ENCODE measurements around the gene CDC42EP2.
A peak's percentile ranks its signal among the peaks of the same experiment; 100 is the strongest.
"Not testable (repeated sequence)": the region's sequence is repeated elsewhere in the genome, so short reads cannot be mapped to it uniquely, and the experiment has no call there.

The CDC42EP2 gene

DNA sequence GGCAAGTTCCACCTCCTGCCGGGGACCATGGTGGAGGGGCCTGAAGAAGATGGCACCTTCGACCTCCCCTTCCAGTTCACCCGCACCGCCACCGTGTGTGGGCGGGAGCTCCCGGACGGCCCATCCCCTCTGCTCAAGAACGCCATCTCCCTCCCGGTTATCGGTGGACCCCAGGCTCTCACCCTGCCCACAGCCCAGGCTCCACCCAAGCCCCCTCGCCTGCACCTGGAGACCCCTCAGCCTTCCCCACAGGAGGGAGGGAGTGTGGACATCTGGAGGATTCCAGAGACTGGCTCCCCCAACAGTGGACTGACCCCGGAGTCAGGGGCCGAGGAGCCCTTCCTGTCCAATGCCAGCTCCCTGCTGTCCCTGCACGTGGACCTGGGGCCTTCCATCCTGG is 6.4 kb downstream of the CDC42EP2 start:
- no peak for DNase-seq

DNA sequence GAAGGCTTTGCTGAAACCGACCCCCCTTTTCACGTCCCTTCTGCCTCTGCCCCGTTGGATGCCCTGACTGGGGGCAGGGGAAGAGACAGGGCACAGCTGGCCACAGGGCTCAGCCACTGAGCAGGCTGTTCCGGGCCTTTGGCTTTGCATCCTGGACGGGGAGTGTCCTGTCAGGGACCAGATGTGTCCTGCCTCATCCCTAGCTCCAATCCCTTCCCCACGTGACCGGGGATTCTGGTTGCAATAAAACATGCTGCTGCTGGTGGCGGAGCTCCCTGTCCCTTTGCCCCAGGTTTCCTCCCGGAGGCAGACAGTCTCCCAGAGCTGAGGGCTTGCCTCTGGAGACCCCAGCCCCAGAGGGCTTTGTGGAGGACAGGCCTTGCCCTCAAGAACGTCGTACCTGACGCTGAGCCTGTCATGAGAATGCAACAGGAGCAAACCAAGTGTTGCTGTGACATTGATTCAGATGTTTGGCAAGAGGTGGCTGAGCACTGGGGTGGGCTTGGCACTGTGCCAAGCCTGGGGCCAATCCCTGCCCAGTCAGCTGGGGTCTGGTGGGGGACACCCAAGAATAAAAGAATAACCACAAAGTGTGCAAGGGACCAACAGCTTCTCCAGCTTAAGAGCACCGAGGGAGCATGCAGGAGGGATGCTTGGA is 7.3 kb downstream of the CDC42EP2 start:
- DNase-seq, result no peak

DNA sequence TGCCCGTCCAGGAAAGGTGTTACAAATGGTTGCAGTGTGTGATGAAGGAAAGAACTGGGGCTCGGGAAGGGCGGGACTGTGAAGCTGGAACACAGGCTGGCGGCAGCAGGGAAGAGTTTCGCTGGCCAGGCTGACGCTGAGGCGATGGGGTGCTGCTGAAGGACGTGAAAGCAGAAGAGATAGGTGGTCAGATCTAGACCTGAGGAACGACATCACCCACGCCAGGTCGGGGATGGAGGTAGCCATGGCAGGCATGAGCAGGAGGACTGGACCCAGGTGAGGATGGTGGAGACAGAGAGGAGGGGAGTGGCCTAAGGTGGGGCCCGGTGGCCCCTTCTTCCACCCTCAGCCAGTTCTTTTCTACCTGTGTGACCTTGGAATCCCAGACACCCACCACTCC is 9.1 kb downstream of the CDC42EP2 start:
- DNase-seq, result no peak

DNA sequence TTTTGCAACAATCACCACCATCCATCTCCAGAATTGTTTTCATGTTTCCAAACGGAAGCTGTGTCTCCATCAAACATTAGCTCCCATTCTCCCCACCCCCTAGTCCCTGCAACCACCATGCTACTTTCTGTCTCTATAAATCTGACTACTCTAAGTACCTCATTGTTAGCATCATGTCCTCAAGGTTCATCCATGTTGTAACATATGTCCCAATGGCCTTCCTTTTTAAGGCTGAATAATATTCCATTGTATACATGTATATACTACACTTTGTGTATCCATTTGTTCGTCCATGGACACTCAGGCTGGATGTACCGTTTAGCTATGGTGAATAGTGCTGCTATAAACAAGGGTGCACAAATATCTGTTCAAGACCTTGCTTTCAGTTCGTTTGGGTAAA is 10.8 kb downstream of the CDC42EP2 start:
- DNase-seq, result no peak

DNA sequence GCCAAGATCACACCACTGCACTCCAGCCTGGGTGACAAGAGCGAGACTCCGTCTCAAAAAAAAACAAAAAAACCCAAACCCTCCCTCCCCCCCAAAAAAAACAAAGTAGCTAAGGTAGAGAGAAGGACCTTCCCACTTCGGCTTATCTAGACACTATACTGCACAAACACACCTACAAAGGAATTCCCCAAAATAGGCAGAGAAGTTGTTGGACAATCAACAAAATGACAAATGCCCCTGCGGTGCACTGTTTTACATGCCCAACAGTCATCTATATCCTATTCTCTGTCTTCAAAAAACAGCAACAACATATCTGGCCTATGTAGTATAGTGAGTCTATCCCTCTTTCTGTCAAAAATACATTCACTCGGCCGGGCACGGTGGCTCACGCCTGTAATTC is 12.4 kb downstream of the CDC42EP2 start:
- no peak for DNase-seq

DNA sequence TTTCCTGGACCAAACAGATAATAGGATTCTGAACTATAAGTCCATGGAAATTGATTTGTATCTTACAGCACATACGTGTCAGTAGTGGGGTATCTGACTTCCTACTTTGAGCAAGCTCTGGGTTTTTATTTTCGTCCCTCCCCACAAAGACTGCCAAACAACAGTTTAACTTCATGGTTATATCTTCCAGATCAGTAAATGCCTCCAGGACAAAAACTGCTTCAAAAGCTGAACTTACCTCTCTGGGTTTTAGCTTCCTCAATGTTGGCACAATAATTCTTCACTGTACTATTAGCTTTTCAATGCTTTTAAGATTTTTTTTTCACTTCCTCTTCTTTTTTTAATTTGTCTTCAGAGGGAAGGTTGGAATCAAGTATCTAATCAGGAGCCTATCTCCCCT is 14.8 kb downstream of the CDC42EP2 start:
- DNase-seq, result peak in 1 of 2 experiments; percentile 37

DNA sequence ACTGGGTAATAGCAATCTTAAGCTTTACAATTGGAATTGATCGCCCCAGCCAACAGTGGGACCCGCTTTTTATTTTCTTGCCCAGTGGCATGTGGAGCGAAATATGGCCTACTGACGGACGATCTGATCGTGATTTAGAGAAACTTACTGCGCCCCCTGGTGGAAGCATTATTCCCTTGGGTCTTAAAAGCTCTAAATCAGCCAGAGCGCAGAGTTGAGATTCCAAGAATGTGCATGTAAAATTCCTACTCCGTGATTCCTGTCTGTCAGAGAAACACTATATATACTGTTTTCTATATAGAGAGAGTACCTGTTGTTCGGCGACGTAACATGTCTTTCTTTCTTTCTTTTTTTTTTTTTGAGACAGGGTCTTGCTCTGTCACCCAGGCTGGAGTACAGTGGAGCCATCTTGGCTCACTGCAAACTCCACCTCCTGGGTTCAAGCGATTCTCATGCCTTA is 15.3 kb downstream of the CDC42EP2 start:
- DNase-seq, result peak; percentile 73 to 84

DNA sequence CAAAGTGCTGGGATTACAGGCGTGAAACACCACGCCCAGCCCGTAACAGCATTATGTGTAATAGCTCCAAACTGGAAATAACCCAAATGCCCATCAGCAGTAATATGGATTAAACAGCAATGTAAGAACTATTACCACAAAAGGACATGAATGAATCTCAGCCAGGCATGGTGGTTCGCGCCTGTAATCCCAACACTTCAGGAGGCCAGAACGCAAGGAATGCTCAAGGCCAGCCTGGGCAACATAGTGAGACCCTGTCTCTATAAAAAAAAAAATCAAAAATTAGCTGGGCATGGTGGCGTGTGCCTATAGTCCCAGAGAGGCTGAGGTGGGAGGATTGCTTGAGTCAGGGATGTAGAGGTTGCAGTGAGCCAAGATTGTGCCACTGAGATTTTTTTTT is 15.9 kb downstream of the CDC42EP2 start:
- DNase-seq, result no peak

DNA sequence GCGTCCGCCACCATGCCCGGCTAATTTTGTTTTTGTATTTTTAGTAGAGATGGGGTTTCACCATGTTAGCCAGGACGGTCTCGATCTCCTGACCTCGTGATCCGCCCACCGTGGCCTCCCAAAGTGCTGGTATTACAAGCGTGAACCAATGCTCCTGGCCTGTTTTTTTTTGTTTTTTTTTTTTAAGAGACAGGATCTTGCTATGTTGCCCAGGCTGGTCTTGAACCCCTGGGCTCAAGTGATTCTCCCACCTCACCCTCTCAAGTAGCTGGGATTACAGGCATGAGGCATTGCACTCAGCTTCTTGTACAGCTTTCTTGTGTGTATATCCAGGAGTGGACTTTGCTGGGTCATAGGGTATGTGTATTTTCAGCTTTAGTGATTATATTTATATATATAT is 17.9 kb downstream of the CDC42EP2 start:
- DNase-seq, result not testable (repeated sequence)

DNA sequence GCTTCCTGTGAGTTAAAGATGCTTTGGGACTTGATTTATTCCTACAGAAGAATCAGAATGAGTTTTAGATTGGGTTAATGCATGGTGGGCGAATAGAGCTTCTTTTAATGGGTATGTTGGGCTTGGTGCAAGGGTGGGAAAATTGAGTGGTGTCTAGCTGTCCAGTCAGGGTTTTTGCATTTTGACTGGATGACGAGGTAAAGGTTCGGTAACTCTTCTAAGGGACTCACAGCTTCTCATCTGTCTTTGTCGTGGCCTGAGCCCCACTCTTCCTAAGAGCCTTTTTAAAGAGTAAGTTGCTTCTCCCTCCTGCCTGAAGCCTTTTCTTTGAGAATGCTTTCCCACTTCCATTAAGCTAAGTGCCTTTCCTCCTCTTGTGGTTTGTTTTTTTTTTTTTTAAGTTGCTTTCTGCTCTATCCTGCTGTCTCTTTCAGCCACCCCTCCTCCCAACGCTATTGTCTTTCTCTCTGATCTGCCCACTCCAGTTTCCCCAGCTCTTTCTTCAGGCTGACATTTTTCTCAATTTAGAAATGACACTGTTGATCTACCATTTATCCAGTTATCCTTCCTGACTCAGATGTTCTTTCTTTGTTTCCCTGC is 20.1 kb downstream of the CDC42EP2 start:
- no peak for DNase-seq

DNA sequence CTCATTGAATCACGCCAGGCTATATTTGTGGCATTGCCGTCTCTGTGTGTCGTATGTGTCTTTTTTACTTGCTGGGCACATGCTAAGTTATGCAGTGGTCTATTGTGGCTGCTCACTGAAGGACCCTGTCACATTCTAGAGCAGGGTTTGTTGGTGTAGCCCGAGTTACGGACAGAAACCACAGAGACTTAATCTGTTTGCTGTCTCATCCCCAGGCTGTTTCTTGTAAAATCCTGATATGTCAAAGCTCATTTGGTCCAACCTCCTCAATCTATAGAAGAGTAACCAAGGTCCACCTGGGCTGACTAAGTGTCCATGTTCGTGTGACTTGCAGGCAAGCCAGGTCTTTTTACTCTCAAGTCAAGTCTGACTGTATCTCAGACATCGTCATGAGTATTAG is 24.0 kb downstream of the CDC42EP2 start:
- no peak for DNase-seq

DNA sequence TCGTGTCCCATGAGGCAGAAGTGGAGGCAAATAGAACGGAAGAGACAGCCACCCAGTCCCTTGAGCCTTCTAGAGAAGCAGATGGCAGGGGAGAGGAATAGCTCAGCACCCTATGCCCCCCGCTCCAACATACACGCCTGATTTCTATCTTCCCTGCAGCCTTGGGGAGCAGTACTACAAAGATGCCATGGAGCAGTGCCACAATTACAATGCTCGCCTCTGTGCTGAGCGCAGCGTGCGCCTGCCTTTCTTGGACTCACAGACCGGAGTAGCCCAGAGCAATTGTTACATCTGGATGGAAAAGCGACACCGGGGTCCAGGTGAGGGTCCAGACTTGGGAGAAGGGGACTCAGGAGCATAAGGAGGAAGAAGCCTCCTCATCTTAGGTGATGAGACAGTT is 25.6 kb downstream of the CDC42EP2 start:
- DNase-seq, result no peak

DNA sequence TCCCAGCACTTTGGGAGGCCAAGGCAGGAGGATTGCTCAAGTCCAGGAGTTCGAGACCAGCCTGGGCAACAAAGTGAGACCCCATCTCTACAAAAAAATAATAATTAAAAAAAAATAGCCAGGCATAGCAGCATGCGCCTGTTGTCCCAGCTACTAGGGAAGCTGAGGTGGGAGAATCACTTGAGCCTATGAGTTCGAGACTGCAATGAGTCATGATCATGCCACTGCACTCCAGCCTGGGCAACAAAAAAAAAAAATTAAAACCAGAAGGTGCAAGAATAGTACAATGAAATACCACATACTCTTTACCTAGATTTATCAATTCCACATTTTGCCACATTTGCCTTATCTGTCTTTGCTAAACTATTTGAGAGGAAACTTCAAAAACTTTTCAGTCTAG is 27.2 kb downstream of the CDC42EP2 start:
- DNase-seq, result no peak

DNA sequence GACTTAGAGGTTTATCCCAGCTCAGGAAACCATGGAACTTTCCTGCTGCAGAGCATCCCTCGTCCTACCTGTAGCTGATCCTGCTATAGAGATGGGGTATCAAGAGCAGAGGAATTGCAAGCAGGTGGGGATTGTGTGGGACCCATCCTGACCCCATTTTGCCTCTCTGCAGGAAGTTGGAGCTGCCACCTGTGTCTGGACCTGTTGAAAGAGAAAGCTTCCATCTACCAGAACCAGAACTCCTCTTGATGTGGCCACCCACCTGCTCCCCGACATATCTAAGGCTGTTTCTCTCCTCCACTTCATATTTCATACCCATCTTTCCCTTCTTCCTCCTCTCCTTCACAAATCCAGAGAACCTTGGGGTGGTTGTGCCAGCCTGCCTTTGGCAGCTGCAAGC is 36.8 kb downstream of the CDC42EP2 start:
- DNase-seq, result no peak

DNA sequence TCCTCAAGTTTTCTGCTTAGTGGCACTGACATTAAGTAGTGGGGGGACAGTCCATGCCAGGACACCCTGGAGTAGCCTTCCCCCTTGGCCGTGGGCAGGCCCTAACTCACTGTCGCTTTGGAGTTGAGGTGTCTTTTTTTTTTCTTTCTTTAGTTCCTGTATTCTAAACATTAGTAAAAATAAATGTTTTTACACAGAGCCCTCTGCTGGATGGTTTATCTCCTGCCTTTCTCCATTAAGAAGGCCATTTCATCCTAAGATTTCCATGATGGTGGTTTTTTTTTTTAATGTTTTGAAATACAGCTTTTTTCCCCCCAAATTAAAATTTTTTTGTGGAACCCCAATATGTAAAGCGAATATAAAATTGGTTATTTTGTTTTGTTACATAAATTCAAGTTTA is 38.1 kb downstream of the CDC42EP2 start:
- DNase-seq, result peak; percentile 34 to 37

DNA sequence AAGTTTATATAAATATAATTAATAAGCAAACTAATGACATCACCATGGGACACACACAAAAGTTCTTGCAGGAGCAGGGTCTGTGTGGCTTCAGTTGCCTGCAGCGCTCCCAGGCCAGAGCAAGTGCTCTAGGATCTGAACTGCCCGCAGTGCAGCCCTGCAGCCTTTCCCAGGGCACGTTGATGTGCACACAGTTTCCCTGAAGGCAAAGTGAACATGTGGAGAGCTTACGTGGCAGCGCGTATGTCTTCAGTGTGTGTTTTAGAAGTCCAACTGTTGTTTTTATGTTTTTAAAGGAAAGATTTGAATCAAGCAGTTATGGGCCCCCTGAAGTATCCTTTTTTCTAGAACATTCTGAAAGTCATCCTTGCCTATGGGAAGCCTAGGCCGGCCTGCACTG is 38.7 kb downstream of the CDC42EP2 start:
- DNase-seq, result no peak

DNA sequence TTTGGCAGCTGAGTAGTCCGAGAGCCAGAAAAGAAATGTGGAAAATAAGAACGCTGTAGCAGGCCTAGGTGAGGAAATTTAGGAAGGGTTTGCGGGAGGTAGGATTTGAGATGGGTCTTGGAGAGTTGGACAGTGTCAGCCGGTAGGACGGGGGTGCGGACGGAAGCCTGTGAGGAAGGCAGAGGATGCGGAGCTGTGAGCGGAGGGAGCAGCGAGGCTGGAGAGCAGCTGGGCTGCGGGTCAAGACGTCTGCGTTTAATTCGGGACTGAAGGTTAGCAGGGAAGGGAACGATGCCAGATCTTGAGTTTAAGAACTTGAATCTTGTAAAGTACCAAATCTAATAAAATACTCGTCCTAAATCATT is 39.2 kb downstream of the CDC42EP2 start:
- no peak for DNase-seq

DNA sequence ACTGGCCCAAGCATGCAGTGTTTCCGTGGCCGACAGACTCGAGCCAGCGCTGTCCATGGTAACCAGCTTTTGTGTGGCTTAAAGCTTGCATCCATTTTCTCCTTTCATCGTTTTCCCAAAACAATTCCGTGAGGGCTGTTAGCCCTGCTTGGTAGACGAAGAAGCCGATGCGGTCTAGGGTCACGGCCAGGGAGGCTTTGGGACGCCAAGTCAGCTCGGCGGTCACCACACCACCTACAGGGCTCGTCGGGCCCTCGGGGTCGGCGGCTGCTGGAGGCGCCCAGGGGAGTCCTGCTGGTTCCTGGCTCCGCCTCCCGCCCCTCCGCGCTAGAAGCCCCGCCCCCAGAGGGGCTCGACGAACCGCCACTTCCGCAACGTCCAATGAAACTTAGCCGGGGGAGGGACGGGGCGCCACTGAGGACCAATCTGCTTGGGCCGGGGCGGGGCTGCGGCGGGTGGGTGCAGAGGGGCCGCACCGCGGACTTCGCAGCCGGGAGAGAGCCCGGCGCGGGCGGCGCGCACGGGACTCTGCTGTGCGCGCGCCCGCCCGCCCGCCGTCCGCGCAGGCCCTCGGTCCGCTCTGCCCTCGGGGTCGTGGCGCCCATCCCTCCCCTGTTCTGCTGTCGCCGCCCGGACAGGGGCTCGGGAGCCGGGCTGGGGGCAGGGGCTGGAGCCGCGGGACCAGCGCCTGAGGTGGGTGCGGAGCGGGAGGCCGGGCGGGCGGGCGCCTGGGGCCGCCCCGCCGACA is 39.8 kb downstream of the CDC42EP2 start, which contains the start of gene TIGD3:
Gene TIGD3, plus strand, starts transcription at position 487 of the 748 bp plus-strand sequence. CDS start 1,058 bp downstream, outside the sequence.
- peak; percentile 88 to 92 for DNase-seq

DNA sequence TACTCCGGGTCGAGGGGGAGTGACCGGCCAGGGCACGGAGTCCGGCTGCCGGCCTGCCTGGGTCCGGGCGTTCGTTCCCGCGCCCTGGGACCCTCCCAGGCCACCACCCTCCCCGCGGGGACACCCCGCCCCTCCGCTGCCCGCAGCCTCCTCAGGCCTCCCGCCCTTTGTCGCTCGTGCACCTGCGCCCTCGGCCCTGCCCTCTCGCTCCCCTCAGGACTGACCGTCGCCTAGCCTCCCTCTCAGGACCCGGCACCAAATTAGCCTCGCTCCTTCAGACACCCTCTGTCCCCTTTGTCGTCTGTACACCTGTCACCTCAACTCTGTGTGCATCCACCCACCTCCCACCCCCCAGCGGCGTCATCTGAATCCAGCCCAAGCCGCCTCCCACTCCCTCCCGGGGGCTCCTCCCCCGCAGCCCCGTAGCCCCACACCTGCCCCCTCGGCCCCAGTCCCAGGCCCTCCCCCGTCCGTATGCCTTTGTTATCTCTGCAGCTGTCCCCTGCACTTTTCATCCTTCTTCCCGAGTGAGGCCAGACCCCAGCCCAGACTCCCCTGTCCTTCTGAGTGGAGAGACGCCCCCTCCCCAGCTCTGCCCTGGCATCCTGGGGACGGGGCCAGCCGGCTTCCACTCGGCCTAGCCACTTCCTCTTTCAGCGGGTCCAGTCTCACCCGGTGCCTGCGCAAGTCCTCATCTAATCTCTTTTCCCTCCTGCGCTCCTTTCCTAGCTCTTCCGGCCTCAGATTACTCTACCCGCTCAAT is 40.5 kb downstream of the CDC42EP2 start:
- peak; percentile 35 to 47 for DNase-seq

DNA sequence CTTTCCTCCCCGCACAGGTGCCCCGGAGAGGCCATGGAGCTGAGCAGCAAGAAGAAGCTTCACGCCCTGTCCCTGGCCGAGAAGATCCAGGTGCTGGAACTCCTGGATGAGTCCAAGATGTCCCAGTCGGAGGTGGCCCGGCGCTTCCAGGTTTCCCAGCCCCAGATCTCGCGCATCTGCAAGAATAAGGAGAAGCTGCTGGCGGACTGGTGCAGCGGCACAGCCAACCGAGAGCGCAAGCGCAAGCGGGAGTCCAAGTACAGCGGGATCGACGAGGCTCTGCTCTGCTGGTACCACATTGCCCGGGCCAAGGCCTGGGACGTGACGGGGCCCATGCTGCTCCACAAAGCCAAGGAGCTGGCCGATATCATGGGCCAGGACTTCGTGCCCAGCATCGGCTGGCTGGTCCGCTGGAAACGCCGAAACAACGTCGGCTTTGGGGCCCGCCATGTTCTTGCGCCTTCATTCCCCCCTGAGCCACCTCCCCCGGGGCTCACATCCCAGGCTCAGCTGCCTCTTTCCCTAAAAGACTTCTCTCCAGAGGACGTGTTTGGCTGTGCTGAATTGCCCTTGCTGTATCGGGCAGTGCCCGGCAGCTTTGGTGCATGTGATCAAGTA is 41.2 kb downstream of the CDC42EP2 start:
- no peak for DNase-seq

DNA sequence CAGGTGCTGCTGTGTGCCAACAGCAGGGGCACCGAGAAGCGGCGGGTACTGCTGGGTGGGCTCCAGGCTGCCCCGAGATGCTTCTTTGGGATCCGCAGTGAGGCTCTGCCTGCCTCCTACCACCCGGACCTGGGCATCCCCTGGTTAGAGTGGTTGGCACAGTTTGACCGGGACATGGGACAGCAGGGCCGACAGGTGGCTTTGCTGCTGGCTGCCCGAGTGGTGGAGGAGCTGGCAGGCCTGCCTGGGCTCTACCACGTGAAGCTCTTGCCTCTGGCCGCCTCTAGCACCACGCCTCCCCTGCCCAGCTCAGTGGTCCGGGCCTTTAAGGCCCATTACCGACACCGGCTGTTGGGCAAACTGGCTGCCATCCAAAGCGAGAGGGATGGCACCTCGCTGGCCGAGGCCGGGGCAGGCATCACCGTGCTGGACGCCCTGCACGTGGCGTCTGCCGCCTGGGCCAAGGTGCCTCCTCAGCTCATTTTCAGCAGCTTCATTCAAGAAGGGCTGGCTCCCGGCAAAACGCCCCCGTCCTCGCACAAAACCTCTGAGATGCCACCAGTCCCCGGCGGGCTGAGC is 41.8 kb downstream of the CDC42EP2 start:
- no peak for DNase-seq

DNA sequence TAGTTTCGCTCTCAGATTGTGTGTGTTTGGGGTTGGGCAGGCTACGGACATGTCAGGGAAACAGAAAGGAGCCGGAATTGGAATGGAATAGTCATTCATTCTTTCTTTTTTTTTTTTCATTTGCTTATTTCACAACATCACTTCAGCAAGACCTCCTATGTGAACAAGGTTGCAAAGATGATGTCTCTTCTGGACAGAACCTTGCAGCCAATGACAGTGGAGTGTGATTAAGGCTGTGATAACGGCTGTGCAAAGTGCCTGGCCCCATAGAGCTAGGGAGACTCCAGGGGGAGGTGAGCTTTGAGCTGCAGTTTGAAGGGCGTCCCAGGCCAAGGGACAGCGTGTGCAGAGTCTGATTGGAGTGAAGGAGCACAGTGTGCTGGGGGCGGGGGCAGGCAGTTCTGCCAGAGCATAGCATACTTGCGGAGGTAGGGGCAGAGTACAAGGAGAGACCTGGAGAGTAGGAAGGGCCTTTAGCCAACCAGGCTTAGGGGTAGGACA is 43.2 kb downstream of the CDC42EP2 start:
- no peak for DNase-seq
